Transverse colon (tissue), 4 donors: ENCODE data around the gene PRPH. TPM values are rescaled to one million over a fixed set of nuclear protein-coding genes. Genes with fewer than 3 reads are reported as not detected.
"Not testable (repeated sequence)": the region's sequence is repeated elsewhere in the genome, so short reads cannot be mapped to it uniquely, and the experiment has no call there.

Source experiments
- DNase-seq: peaks from one replicate; pipeline ENCODE4 v3.0.0-alpha.2; 2019
- H3K27ac ChIP-seq, 4 donors: fragments of 200-600 bp; sonication (generic); 2 replicates each; pipeline ENCODE4 v1.5.1; 2016 to 2018; ENCODE audit warnings: inconsistent platforms in 4 of 4
- H3K27me3 ChIP-seq: fragments of 200-600 bp; sonication (generic); 2 replicates; pipeline ENCODE4 v1.5.1; 2017; ENCODE audit warnings: inconsistent platforms
- H3K36me3 ChIP-seq, 4 donors: fragments of 200-600 bp; sonication (generic); 2 replicates each; pipeline ENCODE4 v1.5.1; 2017 to 2019; ENCODE audit warnings: inconsistent platforms in 4 of 4
- H3K4me1 ChIP-seq, 4 donors: fragments of 200-600 bp; sonication (generic); 2 replicates each; pipeline ENCODE4 v1.5.1; 2017 to 2020; ENCODE audit warnings: inconsistent platforms in 4 of 4
- H3K4me3 ChIP-seq, 4 donors: fragments of 200-600 bp; sonication (generic); 1 replicate in 1 of 4; 2 replicates in 3 of 4; pipeline versions ENCODE4 v1.5.1 to v1.6.1; 2017 to 2019; ENCODE audit warnings: inconsistent platforms in 4 of 4
- H3K9me3 ChIP-seq, 2 donors: fragments of 200-600 bp; sonication (generic); 2 replicates each; pipeline ENCODE4 v1.5.1; 2017 to 2019; ENCODE audit warnings: inconsistent platforms in 2 of 2
- CTCF ChIP-seq, 5 experiments: fragments of 200-600 bp in 3 of 5; fragments of 450-650 bp in 2 of 5; sonication (generic) in 3 of 5; IDR thresholded peaks; 1 replicate in 2 of 5; 2 replicates in 3 of 5; pipeline ENCODE4 v1.5.1; 2016 to 2017; ENCODE audit warnings: antibody characterized with exemption in 5 of 5, inconsistent platforms in 3 of 5, mild to moderate bottlenecking in 2 of 5, moderate library complexity in 1 of 5
- EP300 ChIP-seq: sonication (generic); formaldehyde crosslinking; IDR thresholded peaks from one replicate; pipeline ENCODE4 v1.6.1; 2017; ENCODE audit warnings: antibody characterized with exemption, low read depth
- POLR2A ChIP-seq: fragments of 450-650 bp; IDR thresholded peaks from one replicate; pipeline ENCODE4 v1.6.1; 2016; ENCODE audit warnings: antibody characterized with exemption, mild to moderate bottlenecking, moderate library complexity
- POLR2AphosphoS5 ChIP-seq, 3 donors: sonication (generic); formaldehyde crosslinking; IDR thresholded peaks; one replicate each; pipeline ENCODE4 v1.6.1; 2016; ENCODE audit warnings: antibody characterized with exemption in 3 of 3
- WGBS, 2 donors: methylation state at CpG; one replicate each; pipeline ENCODE4 v1.1.5; 2018; ENCODE audit warnings: low coverage in 1 of 2; 5-methylcytosine and 5-hydroxymethylcytosine counted together
- in situ Hi-C, 4 donors: fragments of 200-750 bp; cut with MboI; loops; one replicate each; pipeline versions ENCODE4 v1.15.0 to v1.15.1; 2017; ENCODE audit warnings: low sequenced_read_pairs in 3 of 4, low pct_ligation_motif_present in 1 of 4, low pct_unique_long_range_greater_than_20kb in 1 of 4
- intact Hi-C: fragments of 100-400 bp; cut with DNase I; formaldehyde crosslinking; loops from one replicate; pipeline ENCODE4 v1.15.1; 2023; ENCODE audit warnings: low total_unique reads
- total RNA-seq, 4 donors: library from RNA; depleted of rRNA; stranded (reverse); fragments of >200 nt; gene quantifications; one replicate each; pipeline ENCODE4 v1.1.0, GENCODE V29; 2016

The PRPH gene
- total RNA-seq, result 10 to 100 TPM in 2 of 4 donors, 1 to 10 TPM in 2; 7.9 to 18.7 (median 10.5) TPM

DNA sequence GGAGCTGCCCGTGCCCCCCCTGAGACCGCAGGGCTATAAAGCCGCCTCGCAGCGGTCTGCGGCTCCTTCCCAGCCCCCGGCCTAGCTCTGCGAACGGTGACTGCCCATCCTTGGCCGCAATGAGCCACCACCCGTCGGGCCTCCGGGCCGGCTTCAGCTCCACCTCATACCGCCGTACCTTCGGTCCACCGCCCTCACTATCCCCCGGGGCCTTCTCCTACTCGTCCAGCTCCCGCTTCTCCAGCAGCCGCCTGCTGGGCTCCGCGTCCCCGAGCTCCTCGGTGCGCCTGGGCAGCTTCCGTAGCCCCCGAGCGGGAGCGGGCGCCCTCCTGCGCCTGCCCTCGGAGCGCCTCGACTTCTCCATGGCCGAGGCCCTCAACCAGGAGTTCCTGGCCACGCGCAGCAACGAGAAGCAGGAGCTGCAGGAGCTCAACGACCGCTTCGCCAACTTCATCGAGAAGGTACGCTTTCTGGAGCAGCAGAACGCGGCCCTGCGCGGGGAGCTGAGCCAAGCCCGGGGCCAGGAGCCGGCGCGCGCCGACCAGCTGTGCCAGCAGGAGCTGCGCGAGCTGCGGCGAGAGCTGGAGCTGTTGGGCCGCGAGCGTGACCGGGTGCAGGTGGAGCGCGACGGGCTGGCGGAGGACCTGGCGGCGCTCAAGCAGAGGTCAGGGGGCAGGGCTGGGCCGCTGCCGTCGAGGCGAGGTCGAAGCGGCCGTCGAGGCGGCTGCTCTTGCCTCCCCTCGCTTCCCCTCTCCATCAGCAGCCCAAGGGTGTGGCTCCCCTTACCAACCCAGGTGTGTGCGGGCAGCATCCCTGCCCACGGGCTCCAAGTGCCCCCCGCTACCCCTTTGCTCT lies at the start of gene PRPH:
Gene PRPH (plus strand): TSS at position 66 of the 855 bp plus-strand sequence. CDS start 54 bp downstream, at position 120.
- Histone ChIP-seq H3K4me1 (peaks cover 12 to 33% (median 28%) of the 10 kb centered on the region in 4 donors), H3K4me3 (peak within 1 kb of the TSS in 2 of 4 donors; percentile 7 to 8), H3K27me3 (peaks cover 66% of the 10 kb centered on the region), H3K9me3 (no peaks in the 10 kb centered on the region), H3K36me3 (no peaks in the 10 kb centered on the region), H3K27ac (no peak within 1 kb of the TSS)
- WGBS, 2 donors, result 9% methylated on average over 65 of the region's 82 CpGs; no CpG with 5 or more reads in 1 of the 2 donors
- DNase-seq, result no peak
- no peak for TF ChIP-seq EP300
- no peak for TF ChIP-seq CTCF (IDR thresholded peaks at IDR 0.05)
- no peak for TF ChIP-seq POLR2A
- no peak for TF ChIP-seq POLR2AphosphoS5 (IDR thresholded peaks at IDR 0.05)
- in situ Hi-C loops, result no loop called here
- intact Hi-C loops, result no loop called here

DNA sequence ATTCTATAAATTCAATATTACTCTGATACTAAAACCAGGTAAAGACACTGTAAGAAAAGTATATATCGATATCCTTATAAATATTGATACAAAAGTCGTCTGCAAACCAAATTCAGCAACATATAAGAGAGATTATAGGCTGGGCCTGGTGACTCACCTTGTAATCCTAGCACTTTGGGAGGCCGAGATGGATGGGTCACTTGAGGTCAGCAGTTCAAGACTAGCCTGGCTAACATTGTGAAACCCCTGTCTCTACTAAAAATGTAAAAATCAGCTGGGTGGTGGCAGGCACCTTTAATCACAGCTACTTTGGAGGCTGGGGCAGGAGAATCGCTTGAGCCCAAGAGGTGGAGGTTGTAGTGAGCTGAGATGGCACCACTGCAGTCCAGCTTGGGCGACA lies 43.6 kb upstream of the PRPH start:
- no peak overlapping the region for H3K27ac ChIP-seq
- H3K4me1 ChIP-seq, result no peaks in the 10 kb centered on the region
- no peaks in the 10 kb centered on the region for H3K27me3 ChIP-seq
- TF ChIP-seq POLR2AphosphoS5 (IDR thresholded peaks at IDR 0.05) (no peak), CTCF (IDR thresholded peaks at IDR 0.05) (no peak), EP300 (no peak), POLR2A (no peak)
- in situ Hi-C loops, result no loop called here
- DNase-seq, result no peak
- 83 to 90% methylated on average over 3 to 5 of the region's 5 CpGs for WGBS, 2 donors
- intact Hi-C loops, result no loop called here
- H3K9me3 ChIP-seq, result no peaks in the 10 kb centered on the region
- H3K36me3 ChIP-seq, result no peaks in the 10 kb centered on the region
- H3K4me3 ChIP-seq, result no peak overlapping the region

- in situ Hi-C loops, result no loop called here
- TF ChIP-seq CTCF (IDR thresholded peaks at IDR 0.05), result no peak
- TF ChIP-seq EP300, result no peak
- TF ChIP-seq POLR2AphosphoS5 (IDR thresholded peaks at IDR 0.05), result no peak
- TF ChIP-seq POLR2A, result no peak
- Histone ChIP-seq H3K4me3 (no peak overlapping the region), H3K27me3 (no peaks in the 10 kb centered on the region), H3K4me1 (no peaks in the 10 kb centered on the region), H3K36me3 (no peaks in the 10 kb centered on the region), H3K9me3 (no peaks in the 10 kb centered on the region), H3K27ac (no peak overlapping the region)
- intact Hi-C loops, result no loop called here
- 84 to 92% methylated on average over 11 of the region's 11 CpGs for WGBS, 2 donors
- no peak for DNase-seq
These were observed 41.8 kb upstream of the PRPH start for GRCh38 chr12:49253033-49253623.

GRCh38 chr12:49255456-49255855 lies 39.5 kb upstream of the PRPH start:
- H3K27me3 ChIP-seq, in situ Hi-C loops, H3K4me3 ChIP-seq, H3K36me3 ChIP-seq, DNase-seq, H3K4me1 ChIP-seq, H3K9me3 ChIP-seq, intact Hi-C loops, H3K27ac ChIP-seq: not testable (repeated sequence)
- WGBS, 2 donors, result 80 to 94% methylated on average over 1 to 10 of the region's 10 CpGs
